Measurements from ENCODE around the gene GPR35. TPM values are rescaled to one million over a fixed set of nuclear protein-coding genes. Genes with fewer than 3 reads are reported as not detected.
A peak's percentile ranks its signal among the peaks of the same experiment; 100 is the strongest.

The GPR35 gene
- total and polyA plus RNA-seq, 2 of the 13 experiments (the other 11 are each of a cell fraction or from before 2014, with no cell fraction given): 27.1 to 44.2 TPM

DNA sequence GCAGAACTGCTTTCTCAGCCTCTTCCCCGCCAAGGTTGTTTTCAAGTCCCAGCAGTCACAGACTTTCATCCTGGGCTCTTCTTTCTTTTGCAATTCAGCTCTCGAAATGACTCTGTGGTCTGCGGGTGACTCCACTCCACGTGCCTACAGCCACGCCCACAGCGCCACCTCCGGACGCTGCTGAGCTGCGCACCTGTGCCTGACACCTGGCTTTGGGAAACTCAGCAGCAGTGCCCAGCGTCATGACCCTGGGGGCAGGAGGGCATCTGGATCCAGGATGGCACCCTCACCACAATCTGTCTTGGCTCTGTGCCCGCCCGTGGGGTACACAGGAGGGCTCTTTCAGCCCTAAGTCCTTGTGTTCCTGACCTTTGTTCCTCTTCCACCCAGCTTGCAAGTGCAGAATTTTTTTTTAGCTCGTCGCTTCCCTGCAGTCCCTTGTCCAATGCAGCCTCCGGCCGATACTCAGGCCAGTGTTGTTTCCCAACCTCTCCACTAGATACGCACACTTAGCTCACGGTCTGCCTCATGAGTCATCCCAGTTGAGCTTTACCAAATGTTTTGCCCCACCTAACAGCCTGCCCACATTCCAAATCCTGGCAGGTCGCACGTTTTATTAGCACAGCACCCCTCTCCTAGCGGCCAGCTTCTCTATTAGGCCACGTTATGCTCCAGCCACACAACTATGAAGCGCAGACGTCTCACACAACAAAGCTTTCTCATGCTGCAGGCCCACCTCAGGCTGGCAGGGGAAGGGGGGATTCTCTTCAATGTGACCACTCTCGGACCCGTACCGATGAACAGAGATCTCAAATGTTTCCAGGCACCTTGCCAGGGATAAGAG lies 45.3 kb upstream of the GPR35 start (continued):
- TF ChIP-seq GATAD2A (CRISPR knock-in tag; IDR thresholded peaks at IDR 0.05) (peak; percentile 86), REXO4 (CRISPR knock-in tag; IDR thresholded peaks at IDR 0.05; ENCODE audit: borderline replicate concordance) (peak; percentile 78; the same call in 1 of the 2 replicates), ZNF75D (CRISPR knock-in tag; IDR thresholded peaks at IDR 0.05; ENCODE audit: borderline replicate concordance) (no peak), TOPORS (CRISPR knock-in tag; IDR thresholded peaks at IDR 0.05) (no peak), KDM5B (CRISPR knock-in tag; IDR thresholded peaks at IDR 0.05; ENCODE audit: borderline replicate concordance) (no peak), ZNF891 (CRISPR knock-in tag; IDR thresholded peaks at IDR 0.05) (peak; percentile 70; the same call in 1 of the 2 replicates), RBM22 (optimal IDR thresholded peaks at IDR 0.05; ENCODE audit: low read length) (peak; percentile 16), SATB2 (CRISPR knock-in tag; IDR thresholded peaks at IDR 0.05) (no peak), SMYD3 (CRISPR knock-in tag; IDR thresholded peaks at IDR 0.05) (no peak), ETV5 (CRISPR knock-in tag; IDR thresholded peaks at IDR 0.05; ENCODE audit: borderline replicate concordance) (peak; percentile 14; the same call in 1 of the 2 replicates), MBNL3 (CRISPR knock-in tag; conservative IDR thresholded peaks at IDR 0.05) (no peak), STAG1 (CRISPR knock-in tag; IDR thresholded peaks at IDR 0.05) (peak; percentile 32; the same call in 1 of the 2 replicates), ZNF17 (CRISPR knock-in tag; IDR thresholded peaks at IDR 0.05) (no peak), ZNF746 (CRISPR knock-in tag; IDR thresholded peaks at IDR 0.05) (peak; percentile 58; the same call in 1 of the 2 replicates), ZSCAN31 (CRISPR knock-in tag; IDR thresholded peaks at IDR 0.05; ENCODE audit: low read depth) (peak; percentile 67; the same call in 1 of the 2 replicates), NFRKB (IDR thresholded peaks at IDR 0.05) (no peak), ZNF253 (CRISPR knock-in tag; IDR thresholded peaks at IDR 0.05; ENCODE audit: borderline replicate concordance) (peak; percentile 83; the same call in 1 of the 2 replicates), ATF1 (CRISPR knock-in tag; IDR thresholded peaks at IDR 0.05) (no peak)
- TF ChIP-seq, protein P1, sequence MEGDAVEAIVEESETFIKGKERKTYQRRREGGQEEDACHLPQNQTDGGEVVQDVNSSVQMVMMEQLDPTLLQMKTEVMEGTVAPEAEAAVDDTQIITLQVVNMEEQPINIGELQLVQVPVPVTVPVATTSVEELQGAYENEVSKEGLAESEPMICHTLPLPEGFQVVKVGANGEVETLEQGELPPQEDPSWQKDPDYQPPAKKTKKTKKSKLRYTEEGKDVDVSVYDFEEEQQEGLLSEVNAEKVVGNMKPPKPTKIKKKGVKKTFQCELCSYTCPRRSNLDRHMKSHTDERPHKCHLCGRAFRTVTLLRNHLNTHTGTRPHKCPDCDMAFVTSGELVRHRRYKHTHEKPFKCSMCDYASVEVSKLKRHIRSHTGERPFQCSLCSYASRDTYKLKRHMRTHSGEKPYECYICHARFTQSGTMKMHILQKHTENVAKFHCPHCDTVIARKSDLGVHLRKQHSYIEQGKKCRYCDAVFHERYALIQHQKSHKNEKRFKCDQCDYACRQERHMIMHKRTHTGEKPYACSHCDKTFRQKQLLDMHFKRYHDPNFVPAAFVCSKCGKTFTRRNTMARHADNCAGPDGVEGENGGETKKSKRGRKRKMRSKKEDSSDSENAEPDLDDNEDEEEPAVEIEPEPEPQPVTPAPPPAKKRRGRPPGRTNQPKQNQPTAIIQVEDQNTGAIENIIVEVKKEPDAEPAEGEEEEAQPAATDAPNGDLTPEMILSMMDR (CRISPR knock-in tag; IDR thresholded peaks at IDR 0.05): peak; percentile 91
- TF ChIP-seq, protein P2, sequence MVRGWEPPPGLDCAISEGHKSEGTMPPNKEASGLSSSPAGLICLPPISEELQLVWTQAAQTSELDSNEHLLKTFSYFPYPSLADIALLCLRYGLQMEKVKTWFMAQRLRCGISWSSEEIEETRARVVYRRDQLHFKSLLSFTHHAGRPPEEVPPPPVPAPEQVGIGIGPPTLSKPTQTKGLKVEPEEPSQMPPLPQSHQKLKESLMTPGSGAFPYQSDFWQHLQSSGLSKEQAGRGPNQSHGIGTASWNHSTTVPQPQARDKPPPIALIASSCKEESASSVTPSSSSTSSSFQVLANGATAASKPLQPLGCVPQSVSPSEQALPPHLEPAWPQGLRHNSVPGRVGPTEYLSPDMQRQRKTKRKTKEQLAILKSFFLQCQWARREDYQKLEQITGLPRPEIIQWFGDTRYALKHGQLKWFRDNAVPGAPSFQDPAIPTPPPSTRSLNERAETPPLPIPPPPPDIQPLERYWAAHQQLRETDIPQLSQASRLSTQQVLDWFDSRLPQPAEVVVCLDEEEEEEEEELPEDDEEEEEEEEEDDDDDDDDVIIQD (CRISPR knock-in tag; IDR thresholded peaks at IDR 0.05; ENCODE audit: low read depth): no peak
- TF ChIP-seq, protein P3, sequence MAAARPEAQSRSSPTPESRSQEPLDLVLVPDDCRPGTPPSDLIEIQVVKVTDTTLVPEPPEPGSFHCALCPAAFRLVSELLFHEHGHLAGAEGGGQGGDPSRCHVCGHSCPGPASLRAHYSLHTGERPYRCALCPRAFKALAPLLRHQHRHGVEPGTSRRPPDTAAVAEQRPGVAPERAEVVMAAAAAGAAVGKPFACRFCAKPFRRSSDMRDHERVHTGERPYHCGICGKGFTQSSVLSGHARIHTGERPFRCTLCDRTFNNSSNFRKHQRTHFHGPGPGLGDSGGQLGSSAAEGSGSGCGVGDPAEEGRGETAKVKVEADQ (CRISPR knock-in tag; IDR thresholded peaks at IDR 0.05; ENCODE audit: borderline replicate concordance): no peak
- TF ChIP-seq, protein P4, sequence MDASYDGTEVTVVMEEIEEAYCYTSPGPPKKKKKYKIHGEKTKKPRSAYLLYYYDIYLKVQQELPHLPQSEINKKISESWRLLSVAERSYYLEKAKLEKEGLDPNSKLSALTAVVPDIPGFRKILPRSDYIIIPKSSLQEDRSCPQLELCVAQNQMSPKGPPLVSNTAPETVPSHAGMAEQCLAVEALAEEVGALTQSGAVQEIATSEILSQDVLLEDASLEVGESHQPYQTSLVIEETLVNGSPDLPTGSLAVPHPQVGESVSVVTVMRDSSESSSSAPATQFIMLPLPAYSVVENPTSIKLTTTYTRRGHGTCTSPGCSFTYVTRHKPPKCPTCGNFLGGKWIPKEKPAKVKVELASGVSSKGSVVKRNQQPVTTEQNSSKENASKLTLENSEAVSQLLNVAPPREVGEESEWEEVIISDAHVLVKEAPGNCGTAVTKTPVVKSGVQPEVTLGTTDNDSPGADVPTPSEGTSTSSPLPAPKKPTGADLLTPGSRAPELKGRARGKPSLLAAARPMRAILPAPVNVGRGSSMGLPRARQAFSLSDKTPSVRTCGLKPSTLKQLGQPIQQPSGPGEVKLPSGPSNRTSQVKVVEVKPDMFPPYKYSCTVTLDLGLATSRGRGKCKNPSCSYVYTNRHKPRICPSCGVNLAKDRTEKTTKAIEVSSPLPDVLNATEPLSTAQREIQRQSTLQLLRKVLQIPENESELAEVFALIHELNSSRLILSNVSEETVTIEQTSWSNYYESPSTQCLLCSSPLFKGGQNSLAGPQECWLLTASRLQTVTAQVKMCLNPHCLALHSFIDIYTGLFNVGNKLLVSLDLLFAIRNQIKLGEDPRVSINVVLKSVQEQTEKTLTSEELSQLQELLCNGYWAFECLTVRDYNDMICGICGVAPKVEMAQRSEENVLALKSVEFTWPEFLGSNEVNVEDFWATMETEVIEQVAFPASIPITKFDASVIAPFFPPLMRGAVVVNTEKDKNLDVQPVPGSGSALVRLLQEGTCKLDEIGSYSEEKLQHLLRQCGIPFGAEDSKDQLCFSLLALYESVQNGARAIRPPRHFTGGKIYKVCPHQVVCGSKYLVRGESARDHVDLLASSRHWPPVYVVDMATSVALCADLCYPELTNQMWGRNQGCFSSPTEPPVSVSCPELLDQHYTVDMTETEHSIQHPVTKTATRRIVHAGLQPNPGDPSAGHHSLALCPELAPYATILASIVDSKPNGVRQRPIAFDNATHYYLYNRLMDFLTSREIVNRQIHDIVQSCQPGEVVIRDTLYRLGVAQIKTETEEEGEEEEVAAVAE (CRISPR knock-in tag; IDR thresholded peaks at IDR 0.05; ENCODE audit: borderline replicate concordance): peak; percentile 77
